ENCODE data around the gene BEND5. TPM values are rescaled to one million over a fixed set of nuclear protein-coding genes. Genes with fewer than 3 reads are reported as not detected.
A peak's percentile ranks its signal among the peaks of the same experiment; 100 is the strongest.

BEND5 gene
- total and polyA plus RNA-seq, 2 of the 4 experiments (the other 2 are of a cell fraction), result 1.1 to 1.3 TPM

GRCh38 chr1:48777219-48777895 lies 666 bp upstream of the BEND5 start:
- no peak for TF ChIP-seq RCOR1 (IDR thresholded peaks at IDR 0.05; ENCODE audit: insufficient replicate concordance, low read length)
- TF ChIP-seq FOS (IDR thresholded peaks at IDR 0.05; ENCODE audit: low read depth, low read length), result no peak
- no peak for TF ChIP-seq USF2 (IDR thresholded peaks at IDR 0.05; ENCODE audit: low read depth, low read length)
- no peak for TF ChIP-seq SMC3 (IDR thresholded peaks at IDR 0.05; ENCODE audit: low read depth, low read length)
- no peak for TF ChIP-seq MAZ (IDR thresholded peaks at IDR 0.05; ENCODE audit: borderline replicate concordance, low read depth, low read length)
- TF ChIP-seq BHLHE40 (IDR thresholded peaks at IDR 0.05; ENCODE audit: low read depth, low read length), result no peak
- TF ChIP-seq MXI1 (IDR thresholded peaks at IDR 0.05; ENCODE audit: borderline replicate concordance, low read depth, low read length), result no peak
- no peak for TF ChIP-seq RFX5 (IDR thresholded peaks at IDR 0.05; ENCODE audit: low read depth, low read length)
- no peak for TF ChIP-seq ELK1 (IDR thresholded peaks at IDR 0.05; ENCODE audit: borderline replicate concordance, low read depth, low read length)
- no peak for TF ChIP-seq CHD1 (IDR thresholded peaks at IDR 0.05; ENCODE audit: low read depth, low read length)
- no peak for TF ChIP-seq NFE2L2 (IDR thresholded peaks at IDR 0.05; ENCODE audit: low read depth, low read length)
- TF ChIP-seq MAFK (IDR thresholded peaks at IDR 0.05; ENCODE audit: low read depth, low read length), result no peak
- no peak for TF ChIP-seq POLR2A (IDR thresholded peaks at IDR 0.05; ENCODE audit: low read depth, low read length)
- TF ChIP-seq CEBPB (IDR thresholded peaks at IDR 0.05; ENCODE audit: low read depth, low read length), result no peak
- H3K27me3 ChIP-seq (ENCODE audit: control insufficient read depth, insufficient read depth, low read length), result peaks cover 3% of the 10 kb centered on the region; the same call in 1 of the 2 replicates
- H3K4me3 ChIP-seq (ENCODE audit: insufficient read depth, low read depth, low read length), result peak overlapping the region; percentile 49
- WGBS, 2 experiments (ENCODE audit: extremely low coverage in 2 of 2, insufficient read length in 1 of 2), result 0% methylated on average over 3 of the region's 17 CpGs; no CpG with 5 or more reads in 1 of the 2 experiments
- no peak overlapping the region for H4K8ac ChIP-seq (ENCODE audit: low read depth in 2 of 2, low read length in 2 of 2)
- no peak overlapping the region for H4K5ac ChIP-seq (ENCODE audit: low read depth, low read length)
- in situ Hi-C loops (cut with MboI; ENCODE audit: low sequenced_read_pairs) (no loop called here), intact Hi-C loops (cut with micrococcal nuclease) (no loop called here), dilution Hi-C loops (cut with HindIII; ENCODE audit: low sequenced_read_pairs, unreplicated experiment) (no loop called here)
- H3K9me3 ChIP-seq (ENCODE audit: control insufficient read depth, insufficient read depth, low read length), result no peaks in the 10 kb centered on the region
- no peak overlapping the region for H2BK20ac ChIP-seq (ENCODE audit: low read depth, low read length)
- no peak overlapping the region for H3K18ac ChIP-seq (ENCODE audit: low read depth, low read length)
- ATAC-seq (ENCODE audit: low read depth) (no peak), DNase-seq (no peak)
- H2BK15ac ChIP-seq (ENCODE audit: low read depth, low read length), result no peak overlapping the region
- no peaks in the 10 kb centered on the region for H3K79me1 ChIP-seq (ENCODE audit: low read depth in 1 of 2, low read length in 2 of 2)
- POLR2A ChIA-PET (ENCODE audit: unreplicated experiment), result no interaction called here
- no peaks in the 10 kb centered on the region for H3K4me1 ChIP-seq (ENCODE audit: control insufficient read depth, insufficient read depth, low read length)
- no peak overlapping the region for H3K27ac ChIP-seq (ENCODE audit: insufficient read depth, low read length)
- no peaks in the 10 kb centered on the region for H3K36me3 ChIP-seq (ENCODE audit: control insufficient read depth, insufficient read depth, low read length)
- H4K91ac ChIP-seq (ENCODE audit: insufficient read depth, low read depth, low read length), result no peak overlapping the region
- H4K20me1 ChIP-seq (ENCODE audit: insufficient read depth, low read length), result no peaks in the 10 kb centered on the region
- no TSS peak for BruUV-seq (replicated peaks)
- H2AFZ ChIP-seq (replicated peaks; ENCODE audit: low read length, poor library complexity), result no peak overlapping the region
- H2AK9ac ChIP-seq (replicated peaks; ENCODE audit: low read depth, low read length, poor library complexity), result no peak overlapping the region
- CTCF ChIA-PET, result no interaction called here
- no peak overlapping the region for H2AK5ac ChIP-seq (ENCODE audit: low read depth, low read length)
- H3K4me2 ChIP-seq (ENCODE audit: low read depth, low read length), result peak overlapping the region; percentile 82
- no peak overlapping the region for H3K4ac ChIP-seq (ENCODE audit: low read depth, low read length)
- no peak overlapping the region for H2BK5ac ChIP-seq (ENCODE audit: low read depth, low read length, poor library complexity, severe bottlenecking)
- H3K23ac ChIP-seq (ENCODE audit: low read depth, low read length), result no peak overlapping the region
- H3K9ac ChIP-seq (ENCODE audit: low read depth, low read length), result no peak overlapping the region; the same call in 1 of the 2 replicates
- no peak overlapping the region for H3K56ac ChIP-seq (ENCODE audit: extremely low read depth, insufficient read depth, low read length)
- H2BK120ac ChIP-seq (ENCODE audit: low read depth, low read length), result no peak overlapping the region
- no peak overlapping the region for H3K14ac ChIP-seq (replicated peaks; ENCODE audit: low read depth, low read length)
- no peaks in the 10 kb centered on the region for H3K9me1 ChIP-seq (ENCODE audit: insufficient read depth, low read length)
